Measurements from ENCODE around the gene MYRF.

The MYRF gene

GRCh38 chr11:61706452-61707400 lies 45.7 kb upstream of the MYRF start:
- Histone ChIP-seq H3K36me3 (ENCODE audit: control insufficient read depth, low read length) (no peaks in the 10 kb centered on the region), H4K20me1 (ENCODE audit: control insufficient read depth, insufficient read depth, low read depth, low read length) (no peaks in the 10 kb centered on the region), H3K9me2 (replicated peaks; ENCODE audit: control insufficient read depth, low read length) (no peaks in the 10 kb centered on the region), H3F3A (ENCODE audit: control insufficient read depth, insufficient read depth) (no peaks in the 10 kb centered on the region), H3K4me1 (ENCODE audit: control insufficient read depth, low read length) (no peaks in the 10 kb centered on the region), H3K79me2 (ENCODE audit: control insufficient read depth, low read length) (no peaks in the 10 kb centered on the region), H3K4me3 (ENCODE audit: low read length) (no peak overlapping the region), H3K27ac (ENCODE audit: low read depth, low read length) (no peak overlapping the region), H3K27me3 (ENCODE audit: control insufficient read depth, low read length) (no peaks in the 10 kb centered on the region), H3K4me2 (ENCODE audit: low read length) (no peak overlapping the region), H3K9me3 (ENCODE audit: control insufficient read depth, insufficient read depth, low read length) (no peaks in the 10 kb centered on the region)
- TF ChIP-seq EZH2phosphoT487 (IDR thresholded peaks at IDR 0.05; ENCODE audit: borderline replicate concordance, low read length) (no peak), CTCF (IDR thresholded peaks at IDR 0.05; ENCODE audit: low read depth, low read length, poor library complexity, severe bottlenecking) (no peak)

GRCh38 chr11:61707574-61707973 lies 44.9 kb upstream of the MYRF start:
- Histone ChIP-seq H3F3A (ENCODE audit: control insufficient read depth, insufficient read depth) (no peaks in the 10 kb centered on the region), H3K9me3 (ENCODE audit: control insufficient read depth, insufficient read depth, low read length) (no peaks in the 10 kb centered on the region), H3K79me2 (ENCODE audit: control insufficient read depth, low read length) (no peaks in the 10 kb centered on the region), H3K4me2 (ENCODE audit: low read length) (no peak overlapping the region), H3K36me3 (ENCODE audit: control insufficient read depth, low read length) (no peaks in the 10 kb centered on the region), H3K27me3 (ENCODE audit: control insufficient read depth, low read length) (no peaks in the 10 kb centered on the region), H3K9me2 (replicated peaks; ENCODE audit: control insufficient read depth, low read length) (no peaks in the 10 kb centered on the region), H3K27ac (ENCODE audit: low read depth, low read length) (no peak overlapping the region), H3K4me3 (ENCODE audit: low read length) (no peak overlapping the region), H4K20me1 (ENCODE audit: control insufficient read depth, insufficient read depth, low read depth, low read length) (no peaks in the 10 kb centered on the region), H3K4me1 (ENCODE audit: control insufficient read depth, low read length) (no peaks in the 10 kb centered on the region)
- TF ChIP-seq EZH2phosphoT487 (IDR thresholded peaks at IDR 0.05; ENCODE audit: borderline replicate concordance, low read length) (no peak), CTCF (IDR thresholded peaks at IDR 0.05; ENCODE audit: low read depth, low read length, poor library complexity, severe bottlenecking) (no peak)

GRCh38 chr11:61709110-61709509 lies 43.3 kb upstream of the MYRF start:
- Histone ChIP-seq H3K4me2 (ENCODE audit: low read length) (no peak overlapping the region), H3K9me3 (ENCODE audit: control insufficient read depth, insufficient read depth, low read length) (no peaks in the 10 kb centered on the region), H3K27ac (ENCODE audit: low read depth, low read length) (no peak overlapping the region), H3K4me1 (ENCODE audit: control insufficient read depth, low read length) (no peaks in the 10 kb centered on the region), H3K9me2 (replicated peaks; ENCODE audit: control insufficient read depth, low read length) (no peaks in the 10 kb centered on the region), H3K79me2 (ENCODE audit: control insufficient read depth, low read length) (no peaks in the 10 kb centered on the region), H3K27me3 (ENCODE audit: control insufficient read depth, low read length) (no peaks in the 10 kb centered on the region), H4K20me1 (ENCODE audit: control insufficient read depth, insufficient read depth, low read depth, low read length) (no peaks in the 10 kb centered on the region), H3F3A (ENCODE audit: control insufficient read depth, insufficient read depth) (no peaks in the 10 kb centered on the region), H3K36me3 (ENCODE audit: control insufficient read depth, low read length) (no peaks in the 10 kb centered on the region), H3K4me3 (ENCODE audit: low read length) (no peak overlapping the region)
- TF ChIP-seq EZH2phosphoT487 (IDR thresholded peaks at IDR 0.05; ENCODE audit: borderline replicate concordance, low read length) = no peak
- TF ChIP-seq CTCF (IDR thresholded peaks at IDR 0.05; ENCODE audit: low read depth, low read length, poor library complexity, severe bottlenecking) = no peak
